ENCODE data around the gene CAPN8.

Gene CAPN8

DNA sequence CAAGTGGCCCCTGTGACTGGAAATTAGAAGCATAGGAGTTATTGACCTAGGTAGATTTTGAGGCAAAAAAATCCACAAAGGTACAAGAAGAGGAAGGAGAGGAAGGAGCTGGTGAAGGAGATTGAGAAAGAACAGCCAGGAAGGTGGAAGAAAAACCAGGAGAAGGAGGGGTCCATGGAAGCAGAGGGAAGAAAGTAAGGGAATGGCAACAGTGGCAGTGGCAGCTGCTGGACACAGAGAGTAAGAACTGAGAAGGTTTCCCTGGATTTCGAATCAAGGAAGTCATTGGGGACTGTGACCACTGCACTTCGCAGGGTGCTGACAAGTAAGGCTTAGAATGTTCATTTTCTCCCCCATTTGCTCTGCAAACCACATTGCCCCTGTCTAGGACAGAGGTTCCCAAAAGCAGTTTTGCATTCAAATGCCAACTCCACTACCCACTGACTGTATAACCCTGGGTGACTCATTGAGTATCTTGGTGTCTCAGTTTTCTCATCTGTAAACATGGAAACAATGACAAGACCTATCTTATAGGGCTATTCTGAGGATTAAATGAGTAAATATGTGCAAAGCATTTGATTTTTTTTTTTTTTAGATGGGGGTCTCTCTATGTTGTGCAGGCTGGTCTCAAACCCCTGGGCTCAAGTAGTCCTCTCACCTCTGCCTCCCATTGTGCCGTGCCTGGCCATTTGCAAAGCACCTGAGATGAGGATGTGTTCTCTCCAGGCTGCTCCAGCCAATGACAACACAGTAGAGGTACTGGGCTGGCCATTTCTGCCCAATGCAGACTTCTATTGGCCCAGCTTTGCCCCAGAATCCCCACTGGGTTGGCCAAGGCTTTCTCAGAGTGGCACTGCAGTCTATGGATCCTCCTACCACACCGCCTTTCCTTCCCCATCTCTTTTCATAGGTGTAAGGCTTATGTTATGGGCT lies 37.5 kb upstream of the CAPN8 start:
- in situ Hi-C loops (cut with MboI; ENCODE audit: low sequenced_read_pairs) = no loop called here

DNA sequence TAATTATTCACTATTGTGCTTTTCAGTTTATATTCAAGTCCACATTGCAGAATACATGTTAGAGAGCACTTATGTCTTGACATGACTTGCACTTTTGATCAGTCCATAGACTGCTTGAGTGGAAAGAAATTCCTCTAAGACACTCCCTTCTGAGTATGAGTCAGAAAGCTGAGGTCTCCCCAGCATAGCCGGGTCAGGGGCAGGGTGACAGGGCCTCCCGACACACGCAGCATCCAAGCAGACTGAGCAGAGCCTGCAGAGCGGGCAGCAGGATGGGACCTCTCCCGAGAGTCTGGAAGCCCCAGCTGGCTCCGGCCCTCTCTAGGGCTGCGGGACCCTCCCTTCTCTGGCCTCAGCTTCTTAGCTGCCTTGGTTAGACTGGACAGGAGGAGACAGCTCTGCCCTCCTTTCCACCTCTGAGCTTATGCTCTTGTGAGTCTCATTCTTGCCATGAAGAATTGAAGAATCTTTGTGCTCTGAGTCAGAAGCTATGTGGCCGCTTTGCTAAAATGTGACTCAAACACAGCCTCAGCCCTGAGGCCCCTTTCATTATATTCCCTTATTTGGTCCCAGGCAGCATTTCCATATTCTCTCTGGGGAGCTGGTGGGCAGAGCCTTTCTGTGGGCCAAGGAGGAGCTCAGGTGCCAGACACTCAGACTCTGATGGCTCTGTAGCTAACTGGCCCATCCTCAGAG lies 35.6 kb upstream of the CAPN8 start:
- in situ Hi-C loops (cut with MboI; ENCODE audit: low sequenced_read_pairs) = no loop called here

DNA sequence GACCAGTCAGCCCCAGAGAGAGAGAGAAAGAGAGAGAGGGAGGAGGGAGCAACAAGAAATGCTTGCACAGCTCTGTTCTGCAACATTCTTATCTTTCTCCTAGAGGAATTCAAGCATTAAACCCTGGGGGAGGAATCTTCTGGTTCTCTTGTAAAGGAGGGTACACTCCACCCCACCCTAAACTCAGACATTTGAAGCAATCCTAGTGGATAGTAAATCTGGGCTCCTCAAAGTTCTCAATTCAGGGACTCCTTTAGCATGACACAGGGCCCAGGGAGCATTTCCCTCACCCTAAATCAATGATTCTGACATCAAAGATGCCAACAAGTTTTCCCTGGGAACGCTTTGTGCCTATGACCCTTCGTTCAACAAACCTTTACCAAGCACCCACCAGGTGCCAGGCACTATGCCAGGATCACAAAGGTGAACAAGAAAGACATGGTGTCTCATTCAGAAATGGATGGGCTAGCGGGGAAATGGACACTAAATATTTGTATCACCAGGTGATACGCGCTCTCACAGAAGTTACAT lies 35.0 kb upstream of the CAPN8 start:
- in situ Hi-C loops (cut with MboI; ENCODE audit: low sequenced_read_pairs) = no loop called here

DNA sequence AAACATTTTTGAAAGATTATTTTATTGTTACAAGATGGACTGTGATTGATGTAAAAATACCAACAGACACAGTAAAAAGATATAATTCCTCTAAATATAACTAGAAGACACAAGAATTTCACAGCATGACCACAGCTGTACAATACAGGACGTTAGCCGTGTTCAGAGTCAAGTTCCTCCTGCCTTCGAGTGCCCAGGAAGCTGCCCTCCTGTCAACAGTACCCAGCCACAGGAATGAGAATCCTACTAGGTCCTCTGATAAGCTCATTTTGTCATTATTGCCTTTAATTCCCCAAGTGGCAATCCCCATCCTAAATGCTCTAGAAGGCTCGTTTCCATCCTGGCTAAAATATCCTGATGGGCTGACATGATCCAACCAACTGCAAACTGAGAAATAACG lies 30.4 kb upstream of the CAPN8 start:
- in situ Hi-C loops (cut with MboI; ENCODE audit: low sequenced_read_pairs) = no loop called here

DNA sequence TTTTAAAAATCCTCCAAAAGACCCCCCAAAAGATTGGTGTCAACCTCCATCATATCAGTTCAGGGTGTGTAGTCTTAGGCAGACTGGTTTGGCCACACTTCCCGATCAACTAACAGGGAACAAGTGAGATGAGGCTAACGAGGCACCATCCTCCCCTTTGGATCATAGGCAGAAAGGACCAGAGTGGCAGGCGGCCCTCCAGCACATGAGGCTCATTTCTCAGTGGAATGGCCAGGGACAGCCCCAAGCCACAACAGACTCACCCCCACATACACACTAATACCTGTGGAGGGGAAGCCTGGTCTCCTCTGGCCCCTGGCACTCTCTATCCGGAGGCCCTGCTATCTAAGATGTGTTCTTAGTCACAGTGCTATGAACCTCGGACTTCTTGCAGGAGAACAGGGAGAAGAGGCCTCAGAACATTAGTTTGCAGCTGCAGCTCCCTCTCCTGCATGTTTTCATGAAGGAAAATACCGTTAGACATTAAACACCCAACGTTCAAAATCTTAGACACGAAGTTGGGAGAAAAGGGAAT lies 29.6 kb upstream of the CAPN8 start:
- in situ Hi-C loops (cut with MboI; ENCODE audit: low sequenced_read_pairs) = no loop called here

DNA sequence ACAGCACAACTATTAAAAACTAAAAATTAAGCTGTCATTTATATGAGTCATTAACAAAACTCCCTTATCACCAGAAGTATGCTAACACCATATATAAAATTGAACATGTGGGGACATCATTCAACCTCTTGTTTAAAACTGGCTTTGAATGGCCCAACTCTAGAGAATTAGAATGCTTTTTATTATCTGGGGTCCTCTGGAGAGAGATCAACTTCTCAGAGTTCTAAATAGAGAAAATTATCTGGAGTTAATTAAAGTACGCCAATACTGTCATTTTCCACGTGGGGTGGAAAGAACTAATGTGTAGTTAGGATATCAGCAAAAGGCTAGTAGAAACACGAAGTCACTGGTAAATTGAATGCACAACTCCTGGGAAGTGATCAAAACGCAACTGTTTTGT lies 25.6 kb upstream of the CAPN8 start:
- in situ Hi-C loops (cut with MboI; ENCODE audit: low sequenced_read_pairs) = no loop called here

DNA sequence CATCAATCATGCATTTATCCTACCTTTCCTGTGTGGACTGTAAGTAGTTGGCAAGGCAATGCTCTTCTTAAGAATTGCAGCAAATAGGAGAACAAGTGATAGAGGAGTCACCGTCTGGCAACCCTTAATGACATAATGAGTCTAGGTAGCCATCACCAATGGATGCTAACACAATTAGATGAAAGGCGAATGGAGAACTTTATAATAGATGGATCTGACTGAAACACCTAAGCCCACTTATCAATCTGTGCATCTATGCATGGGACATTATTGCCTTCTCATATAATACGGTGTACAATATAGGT lies 18.9 kb upstream of the CAPN8 start:
- in situ Hi-C loops (cut with MboI; ENCODE audit: low sequenced_read_pairs) = no loop called here

DNA sequence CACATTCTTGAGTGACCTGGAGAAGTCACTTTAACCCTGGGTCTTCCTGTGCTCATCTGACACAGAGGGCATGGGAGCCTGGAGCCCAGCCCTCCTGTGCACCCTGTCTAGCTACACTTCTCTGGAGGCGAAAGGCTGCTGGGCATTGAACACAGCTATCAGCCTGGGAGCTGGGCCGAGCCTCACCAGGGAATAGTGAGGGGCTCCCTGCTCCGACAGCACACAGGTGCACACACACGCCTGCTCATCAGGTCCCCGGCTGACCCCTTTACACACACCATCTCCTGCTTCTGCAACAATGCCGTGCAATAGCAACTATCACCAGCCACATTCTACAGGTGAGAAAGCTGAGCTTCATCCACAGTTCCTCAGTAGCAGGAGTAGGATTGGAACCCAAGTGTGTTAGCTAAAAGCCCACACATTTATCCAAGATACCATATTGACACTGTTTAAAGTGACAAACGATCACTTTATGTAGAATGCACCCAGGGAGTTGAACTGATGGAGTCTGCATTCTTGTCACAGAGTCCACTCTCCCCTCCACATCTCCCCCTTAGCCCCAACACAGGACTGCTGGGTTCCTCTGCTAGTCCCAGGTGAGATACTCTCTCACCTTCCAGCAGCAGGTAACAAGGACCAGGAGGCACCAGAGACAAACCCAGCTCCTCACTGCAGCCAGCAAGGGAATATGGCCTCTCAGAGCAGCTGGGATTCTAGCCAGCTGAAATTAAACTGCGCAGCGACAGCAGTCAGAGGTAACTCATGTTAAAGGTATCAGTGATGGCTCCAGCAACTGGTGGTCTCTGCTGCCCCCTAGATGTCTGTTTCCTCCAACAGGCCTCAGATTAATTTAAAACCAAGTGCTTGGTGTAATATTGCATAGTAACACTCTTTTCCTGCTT lies 18.3 kb upstream of the CAPN8 start:
- in situ Hi-C loops (cut with MboI; ENCODE audit: low sequenced_read_pairs) = no loop called here

DNA sequence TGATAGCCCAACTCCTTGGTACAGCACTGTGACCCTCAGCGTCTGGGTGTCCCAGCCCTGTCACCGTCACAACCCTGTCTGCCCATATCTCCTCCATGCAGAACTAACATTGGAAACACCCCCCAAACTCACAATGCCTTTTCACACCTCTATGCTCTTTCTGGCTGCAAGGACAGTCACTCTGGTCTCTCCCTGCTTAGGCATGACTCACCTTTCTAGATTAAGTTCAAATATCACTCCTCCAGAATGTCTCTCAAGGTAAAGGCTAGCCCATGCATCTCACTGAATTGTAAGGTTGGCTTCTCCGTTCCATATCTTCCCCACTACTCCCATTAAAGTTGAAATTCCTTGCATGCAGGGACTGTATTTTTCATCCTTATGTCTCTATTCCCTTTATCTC lies 17.0 kb upstream of the CAPN8 start:
- in situ Hi-C loops (cut with MboI; ENCODE audit: low sequenced_read_pairs) = no loop called here

DNA sequence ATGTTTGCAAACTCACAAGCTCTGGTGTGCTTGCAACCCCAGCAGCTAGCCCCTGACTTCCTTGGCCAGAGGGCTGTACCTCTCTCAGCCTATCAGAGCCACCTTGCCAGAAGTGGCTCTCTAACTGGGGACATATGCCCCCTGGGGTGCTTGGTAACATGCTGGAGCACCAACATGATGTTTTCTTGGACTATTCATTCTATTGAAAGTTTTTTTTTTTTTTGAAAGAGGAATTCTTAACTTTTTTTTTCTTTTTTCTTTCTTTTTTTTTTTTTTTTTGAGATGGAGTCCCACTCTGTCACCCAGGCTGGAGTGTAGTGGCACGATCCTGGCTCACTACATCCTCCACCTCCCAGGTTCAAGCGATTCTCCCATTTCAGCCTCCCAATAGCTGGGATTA lies 14.7 kb upstream of the CAPN8 start:
- in situ Hi-C loops (cut with MboI; ENCODE audit: low sequenced_read_pairs) = no loop called here

DNA sequence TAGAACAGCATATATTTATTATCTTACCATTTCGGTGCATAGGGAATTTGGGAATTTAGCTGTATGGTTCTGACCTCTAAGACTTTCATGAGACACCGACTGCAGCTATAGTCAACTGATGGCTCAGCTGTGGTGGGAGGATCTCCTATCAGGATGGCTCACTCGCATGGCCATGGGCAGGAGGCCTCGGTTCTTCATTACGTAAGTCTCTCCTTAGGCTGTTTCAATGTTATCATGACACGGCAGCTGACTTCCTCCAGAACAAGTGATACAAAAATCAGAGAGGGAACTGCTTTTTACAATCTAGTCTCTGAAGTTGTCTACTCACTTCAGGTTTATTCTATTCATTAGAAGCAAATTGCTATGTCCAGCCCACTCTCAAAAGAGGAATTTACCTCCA lies 13.3 kb upstream of the CAPN8 start:
- in situ Hi-C loops (cut with MboI; ENCODE audit: low sequenced_read_pairs) = no loop called here

DNA sequence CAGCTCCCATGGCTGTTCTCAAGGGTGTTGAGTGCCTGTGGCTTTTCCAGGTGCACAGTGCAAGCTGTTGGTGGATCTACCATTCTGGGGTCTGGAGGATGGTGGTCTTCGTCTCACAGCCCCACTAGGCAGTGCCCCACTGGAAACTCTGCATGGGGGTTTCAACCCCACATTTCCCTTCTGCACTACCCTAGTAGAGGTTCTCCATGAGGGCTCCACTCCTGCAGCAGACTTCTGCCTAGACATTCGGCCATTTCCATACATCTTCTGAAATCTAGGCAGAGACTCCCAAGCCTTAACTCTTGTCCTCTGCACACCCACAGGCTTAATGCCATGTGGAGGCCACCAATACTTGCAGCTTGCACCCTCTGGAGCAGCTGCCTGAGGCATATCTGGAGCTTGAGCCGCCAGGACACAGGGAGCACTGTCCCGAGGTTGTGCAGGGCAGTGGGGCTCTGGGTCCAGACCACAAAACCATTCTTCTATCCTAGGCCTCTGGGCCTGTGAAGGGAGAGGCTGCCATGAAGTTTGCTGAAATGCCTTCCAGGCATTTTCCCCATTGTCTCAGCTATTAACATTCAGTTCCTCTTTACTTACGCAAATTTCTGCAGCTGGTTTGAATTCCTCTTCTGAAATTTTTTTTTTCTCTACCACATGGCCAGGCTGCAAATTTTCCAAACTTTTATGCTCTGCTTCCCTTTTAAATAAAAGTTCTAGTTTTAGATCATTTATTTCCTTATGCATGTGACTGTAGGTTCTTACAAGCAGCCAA lies 8.8 kb upstream of the CAPN8 start:
- in situ Hi-C loops (cut with MboI; ENCODE audit: low sequenced_read_pairs) = no loop called here

DNA sequence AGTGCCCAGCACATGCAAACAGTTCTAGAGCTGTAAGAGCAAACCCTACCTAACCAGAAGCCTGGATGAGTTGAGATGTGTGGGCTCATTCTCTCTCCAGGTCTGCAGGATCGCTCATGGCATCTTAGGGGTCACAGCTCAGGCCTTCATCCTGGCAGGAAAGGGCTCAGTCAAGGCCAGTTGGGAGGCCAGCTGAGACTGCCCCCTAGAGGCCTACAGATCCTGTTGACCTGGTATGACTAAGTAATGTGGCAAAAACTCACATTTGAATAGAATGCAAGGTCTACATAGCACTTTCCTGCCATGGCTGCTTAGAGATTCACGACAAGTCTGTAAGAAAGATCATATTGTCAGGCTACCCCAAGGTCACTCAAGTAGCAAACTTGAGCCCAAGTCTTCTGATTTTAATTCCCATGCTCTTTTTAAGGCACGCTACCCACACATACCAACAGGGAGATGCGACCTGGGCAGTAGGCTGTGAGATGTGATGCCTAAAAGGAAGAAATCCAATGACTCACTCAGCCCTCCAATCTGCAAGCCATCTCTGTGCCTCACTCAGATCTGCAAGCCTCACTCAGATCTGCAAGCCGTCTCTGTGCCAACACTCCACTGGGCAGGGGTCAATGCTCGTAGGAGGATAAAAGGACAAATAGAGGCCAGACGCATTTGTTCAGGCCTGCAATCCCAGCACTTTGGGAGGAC lies 5.1 kb upstream of the CAPN8 start:
- in situ Hi-C loops (cut with MboI; ENCODE audit: low sequenced_read_pairs) = no loop called here

DNA sequence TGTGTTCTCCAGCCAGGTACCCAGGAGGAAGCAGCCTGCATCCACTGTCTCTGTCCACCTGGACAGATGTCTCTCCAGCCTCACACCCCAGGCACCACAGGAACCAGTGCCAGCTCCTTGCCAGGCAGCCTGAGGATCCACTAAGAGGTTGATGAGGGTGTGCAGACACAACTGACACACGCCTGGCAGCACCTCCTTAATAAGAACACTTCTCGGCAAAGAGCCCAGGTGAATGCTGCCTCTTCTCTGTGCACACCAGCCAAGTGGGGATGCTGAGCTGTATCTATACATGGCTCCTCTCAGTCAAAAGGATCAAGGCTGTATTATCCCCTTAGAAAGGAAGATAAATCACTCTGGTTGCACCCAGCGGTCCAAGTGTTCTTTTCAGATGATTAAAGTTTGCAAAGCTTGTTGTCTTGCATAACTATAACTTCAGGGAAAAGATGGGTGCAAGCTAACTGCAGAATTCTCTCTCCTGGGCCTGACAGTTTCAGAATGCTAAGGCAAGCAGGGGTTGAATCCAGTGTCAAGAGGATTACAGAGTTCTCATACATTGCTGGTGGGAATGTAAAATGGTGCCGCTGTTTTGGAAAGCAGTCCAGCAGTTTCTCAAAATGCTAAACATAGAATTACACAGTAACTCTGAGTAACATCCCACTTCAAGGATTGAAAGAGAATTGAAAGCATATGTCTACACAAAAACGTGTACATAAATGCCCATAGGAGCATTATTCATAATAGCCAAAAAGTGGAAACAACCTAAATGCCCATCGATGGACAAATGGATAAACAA lies 3.7 kb upstream of the CAPN8 start:
- in situ Hi-C loops (cut with MboI; ENCODE audit: low sequenced_read_pairs) = no loop called here

DNA sequence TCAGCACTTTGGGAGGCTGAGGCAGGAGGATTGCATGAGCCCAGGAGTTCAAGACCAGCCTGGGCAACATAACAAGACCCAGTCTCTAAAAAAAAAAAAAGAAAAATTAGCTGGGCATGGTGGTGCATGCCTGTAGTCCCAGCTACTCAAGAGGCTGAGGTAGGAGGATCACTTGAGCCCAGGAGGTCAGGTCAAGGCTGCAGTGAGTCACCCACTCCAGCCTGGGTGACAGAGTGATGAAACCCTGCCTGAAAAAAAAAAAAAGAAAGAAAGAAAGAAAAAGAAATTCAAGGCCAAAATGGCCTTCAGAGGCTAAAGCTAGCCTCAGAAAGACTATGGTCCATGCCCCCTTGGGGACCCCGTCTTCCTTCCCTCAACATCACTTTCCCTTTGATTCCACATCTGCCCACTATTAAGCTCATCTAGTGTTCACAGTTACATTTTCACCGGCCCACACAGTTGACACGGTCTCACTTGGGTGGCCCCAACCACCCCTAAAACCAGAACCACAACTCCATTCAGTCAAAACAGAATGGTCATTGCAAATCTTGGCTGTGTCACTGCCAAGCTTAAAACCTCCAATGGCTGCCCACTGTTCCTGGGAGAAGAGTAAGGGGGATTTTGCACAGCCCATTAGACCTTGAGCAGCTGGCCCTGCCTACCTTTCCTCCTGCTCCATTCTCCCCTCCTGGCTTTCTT lies 2.1 kb upstream of the CAPN8 start:
- in situ Hi-C loops (cut with MboI; ENCODE audit: low sequenced_read_pairs) = no loop called here

DNA sequence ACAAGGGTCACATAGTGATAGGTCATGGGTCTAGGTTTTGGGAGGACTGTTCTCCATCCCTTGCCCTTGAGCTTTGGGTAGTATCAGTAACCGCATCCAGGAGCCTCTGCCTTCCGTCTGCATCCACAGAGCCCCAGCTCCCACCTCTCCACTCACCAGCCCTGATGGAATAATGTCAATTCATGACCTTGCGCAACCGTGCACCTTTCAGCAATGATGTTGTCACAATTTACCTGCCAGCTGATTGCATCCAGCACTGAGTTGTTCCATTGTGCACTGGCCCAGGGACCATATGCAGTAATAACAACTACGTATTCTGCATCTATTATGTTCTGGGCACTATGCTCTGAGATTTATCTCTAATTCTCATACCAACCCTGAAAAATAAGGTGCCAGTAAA lies 1.4 kb downstream of the CAPN8 start:
- in situ Hi-C loops (cut with MboI; ENCODE audit: low sequenced_read_pairs) = no loop called here

DNA sequence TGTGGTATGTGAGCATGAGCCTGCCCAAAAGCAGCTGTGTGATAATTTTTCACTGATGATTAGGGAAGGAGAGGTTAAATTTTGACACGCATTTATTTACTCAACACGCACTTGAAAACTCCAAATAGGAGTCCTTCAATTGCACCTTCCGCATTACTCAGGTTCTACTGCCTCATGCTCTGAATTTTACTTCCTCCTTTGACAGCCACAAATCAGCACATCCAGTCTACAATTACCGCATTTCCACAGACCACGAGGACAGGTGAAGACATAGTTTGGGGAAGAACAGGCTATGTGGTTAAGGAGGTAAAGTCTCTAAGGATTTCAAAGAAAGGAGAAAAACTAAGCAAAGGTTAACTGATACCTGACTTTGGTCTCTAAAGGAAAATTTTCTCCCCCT lies 2.6 kb downstream of the CAPN8 start:
- in situ Hi-C loops (cut with MboI; ENCODE audit: low sequenced_read_pairs) = no loop called here

DNA sequence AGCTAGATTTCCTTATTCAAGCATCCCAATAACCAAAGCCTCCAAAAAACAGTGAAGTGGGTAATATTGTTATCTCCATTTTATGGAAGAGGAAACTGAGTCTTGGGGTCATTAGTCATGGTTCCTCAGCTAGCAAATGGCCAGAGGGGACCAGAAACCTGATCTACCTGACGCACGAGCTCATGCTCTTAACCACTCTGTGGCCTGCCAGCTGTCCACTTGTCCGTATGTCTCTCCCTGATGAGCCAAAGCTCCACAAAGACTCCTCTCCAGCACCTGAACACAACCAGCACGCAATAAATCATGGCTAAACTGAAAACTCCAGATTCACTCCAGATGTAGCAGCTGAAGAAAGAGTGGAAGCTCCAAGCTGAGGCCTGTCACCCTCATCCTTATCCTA lies 5.8 kb downstream of the CAPN8 start:
- in situ Hi-C loops (cut with MboI; ENCODE audit: low sequenced_read_pairs) = no loop called here
